ENCODE measurements around the gene MAGEB17.
"Not testable (repeated sequence)": the region's sequence is repeated elsewhere in the genome, so short reads cannot be mapped to it uniquely, and the experiment has no call there.

The MAGEB17 gene

GRCh38 chrX:16167181-16167580, at the start of gene MAGEB17:
TSS of gene MAGEB17 (plus strand) at chrX:16167481. CDS start at chrX:16170383, 2,902 bp downstream.
- no peak for DNase-seq

GRCh38 chrX:16119353-16120220, 47.7 kb upstream of the MAGEB17 start:
- DNase-seq = no peak

GRCh38 chrX:16120431-16120830, 46.9 kb upstream of the MAGEB17 start:
- DNase-seq = peak in 1 of 2 experiments; percentile 3

GRCh38 chrX:16123222-16123786, 44.0 kb upstream of the MAGEB17 start, which contains the start of gene GRPR:
TSS of gene GRPR (plus strand) at chrX:16123565. CDS start at chrX:16123954, 389 bp downstream.
- DNase-seq = peak; percentile 75 to 93

GRCh38 chrX:16124201-16124600, 43.1 kb upstream of the MAGEB17 start:
- DNase-seq = no peak

- no peak for DNase-seq
Observed at GRCh38 chrX:16125520-16126149, 41.6 kb upstream of the MAGEB17 start.

GRCh38 chrX:16130707-16131106, 36.6 kb upstream of the MAGEB17 start:
- peak in 1 of 2 experiments; percentile 3 for DNase-seq

GRCh38 chrX:16134936-16135335, 32.3 kb upstream of the MAGEB17 start:
- no peak for DNase-seq

- no peak for DNase-seq
Observed at GRCh38 chrX:16136080-16136479, 31.2 kb upstream of the MAGEB17 start.

GRCh38 chrX:16137416-16138107, 29.7 kb upstream of the MAGEB17 start:
- no peak for DNase-seq

- peak in 1 of 2 experiments; percentile 8 for DNase-seq
Observed at GRCh38 chrX:16138108-16138427, 29.2 kb upstream of the MAGEB17 start.

- DNase-seq = no peak
Observed at GRCh38 chrX:16140448-16140847, 26.8 kb upstream of the MAGEB17 start.

GRCh38 chrX:16140983-16141382, 26.3 kb upstream of the MAGEB17 start:
- no peak for DNase-seq

- DNase-seq = no peak
Observed at GRCh38 chrX:16141422-16142245, 25.6 kb upstream of the MAGEB17 start.

GRCh38 chrX:16142246-16142558, 25.1 kb upstream of the MAGEB17 start:
- DNase-seq = no peak

- no peak for DNase-seq
Observed at GRCh38 chrX:16143968-16144367, 23.3 kb upstream of the MAGEB17 start.

GRCh38 chrX:16144420-16144819, 22.9 kb upstream of the MAGEB17 start:
- DNase-seq = no peak

- not testable (repeated sequence) for DNase-seq
Observed at GRCh38 chrX:16145093-16145492, 22.2 kb upstream of the MAGEB17 start.

- DNase-seq = no peak
Observed at GRCh38 chrX:16145656-16146055, 21.6 kb upstream of the MAGEB17 start.

GRCh38 chrX:16148896-16149295, 18.4 kb upstream of the MAGEB17 start:
- no peak for DNase-seq

GRCh38 chrX:16155581-16156096, 11.6 kb upstream of the MAGEB17 start:
- DNase-seq = no peak

GRCh38 chrX:16156692-16157331, 10.5 kb upstream of the MAGEB17 start:
- no peak for DNase-seq
